PC-3 (cell line): ENCODE data around the gene LMBR1. TPM values are rescaled to one million over a fixed set of nuclear protein-coding genes. Genes with fewer than 3 reads are reported as not detected.

ENCODE experiments used
- ATAC-seq: fragments of 200-7000 bp; cut with Tn5 transposase; 2 replicates; pipeline ENCODE4 v1.9.1; 2020; ENCODE audit warnings: mild to moderate bottlenecking, moderate library complexity
- BruUV-seq: library from RNA; stranded (reverse); fragments of 400-500 nt; replicated peaks from 2 replicates; lab custom pipeline; 2021; lab: Mats Ljungman, UMichigan
- CTCF ChIA-PET: fragments of 300-600 bp; sonication (Branson Sonifier 250); formaldehyde crosslinking; loops from one replicate; lab custom pipeline; 2022; ENCODE audit warnings: antibody characterized with exemption; lab: Charles Lee
- POLR2A ChIA-PET: fragments of 300-600 bp; sonication (Branson Sonifier 250); formaldehyde crosslinking; loops from one replicate; lab custom pipeline; 2022; ENCODE audit warnings: antibody characterized with exemption; ENCODE audit not compliant: unreplicated experiment; lab: Charles Lee
- DNase-seq: peaks from one replicate; pipeline ENCODE4 v3.0.0-alpha.2; 2015
- H2AFZ ChIP-seq: fragments of 300-600 bp; sonication (generic); 2 replicates; pipeline ENCODE4 v1.6.0; 2016; ENCODE audit warnings: antibody characterized with exemption, low read length
- H3F3A ChIP-seq: fragments of 300-600 bp; sonication (generic); one replicate; pipeline ENCODE4 v1.6.0; 2017; ENCODE audit warnings: antibody characterized with exemption, low read length, control low read depth, mild to moderate bottlenecking; ENCODE audit not compliant: unreplicated experiment
- H3K27ac ChIP-seq: fragments of 300-600 bp; sonication (generic); 2 replicates; pipeline ENCODE4 v1.5.1; 2016; ENCODE audit warnings: mild to moderate bottlenecking, low read length
- H3K27me3 ChIP-seq: fragments of 300-600 bp; sonication (generic); 2 replicates; pipeline ENCODE4 v1.6.1; 2016; ENCODE audit warnings: low read length, mixed read lengths
- H3K36me3 ChIP-seq: fragments of 300-600 bp; sonication (generic); 2 replicates; pipeline ENCODE4 v1.6.1; 2016; ENCODE audit warnings: low read depth, mixed run types, low read length, mixed read lengths
- H3K4me1 ChIP-seq: fragments of 300-600 bp; sonication (generic); 2 replicates; pipeline ENCODE4 v1.5.1; 2016; ENCODE audit warnings: low read length; ENCODE audit not compliant: insufficient read depth
- H3K4me2 ChIP-seq: fragments of 300-600 bp; sonication (generic); 2 replicates; pipeline ENCODE4 v1.6.0; 2016; ENCODE audit warnings: low read length
- H3K4me3 ChIP-seq: fragments of 300-600 bp; sonication (generic); 2 replicates; pipeline ENCODE4 v1.5.1; 2016; ENCODE audit warnings: mild to moderate bottlenecking, low read length, mixed read lengths
- H3K79me2 ChIP-seq: fragments of 300-600 bp; sonication (generic); 2 replicates; pipeline ENCODE4 v1.6.1; 2017; ENCODE audit warnings: low read length, mixed read lengths
- H3K9ac ChIP-seq: fragments of 300-600 bp; sonication (generic); 2 replicates; pipeline ENCODE4 v1.6.0; 2016; ENCODE audit warnings: mild to moderate bottlenecking, low read length
- H3K9me2 ChIP-seq: fragments of 300-600 bp; sonication (generic); replicated peaks from 2 replicates; pipeline ENCODE4 v1.6.1; 2016; ENCODE audit warnings: mixed run types, low read length, mixed read lengths
- H3K9me3 ChIP-seq: fragments of 300-600 bp; sonication (generic); 2 replicates; pipeline ENCODE4 v1.6.1; 2016; ENCODE audit warnings: low read length, mixed read lengths
- H4K20me1 ChIP-seq: fragments of 300-600 bp; sonication (generic); 2 replicates; pipeline ENCODE4 v1.6.1; 2016; ENCODE audit warnings: low read length, mixed read lengths
- CTCF ChIP-seq: fragments of 300-600 bp; sonication (generic); conservative IDR thresholded peaks from 2 replicates; pipeline ENCODE4 v1.5.1; 2017; ENCODE audit warnings: antibody characterized with exemption, low read depth, mild to moderate bottlenecking, low read length
- EZH2 ChIP-seq: fragments of 300-600 bp; sonication (generic); IDR thresholded peaks from one replicate; pipeline ENCODE4 v1.6.1; 2017; ENCODE audit warnings: antibody characterized with exemption, mild to moderate bottlenecking, low read length; ENCODE audit not compliant: unreplicated experiment
- EZH2phosphoT487 ChIP-seq: fragments of 300-600 bp; sonication (generic); IDR thresholded peaks from 2 replicates; pipeline ENCODE4 v1.6.1; 2018; ENCODE audit warnings: mild to moderate bottlenecking, antibody characterized with exemption, low read length, borderline replicate concordance
- intact Hi-C: fragments of 100-400 bp; cut with micrococcal nuclease; formaldehyde crosslinking; loops from 2 replicates; pipeline ENCODE4 v1.9.0; 2023
- total RNA-seq: library from RNA; depleted of rRNA; stranded (reverse); fragments of >200 nt; gene quantifications from 2 replicates; pipeline ENCODE4 v1.2.3, GENCODE V29; 2014; rRNA removed

The LMBR1 gene
- total RNA-seq, 1 experiment from 2014 or later, result 61.7 TPM

- no peaks in the 10 kb centered on the region for H4K20me1 ChIP-seq
- H3K27ac ChIP-seq, result no peak overlapping the region
- no peaks in the 10 kb centered on the region for H3F3A ChIP-seq
- TF ChIP-seq EZH2phosphoT487 (no peak), EZH2 (no peak), CTCF (no peak)
- no peaks in the 10 kb centered on the region for H3K4me1 ChIP-seq
- no TSS peak for BruUV-seq
- no peak overlapping the region for H2AFZ ChIP-seq
- H3K27me3 ChIP-seq, result no peaks in the 10 kb centered on the region
- CTCF ChIA-PET, result no interaction called here
- H3K4me2 ChIP-seq, result no peak overlapping the region
- H3K79me2 ChIP-seq, result no peaks in the 10 kb centered on the region
- no peak overlapping the region for H3K4me3 ChIP-seq
- no peaks in the 10 kb centered on the region for H3K9me2 ChIP-seq
- H3K9ac ChIP-seq, result no peak overlapping the region
- POLR2A ChIA-PET, result no interaction called here
- H3K36me3 ChIP-seq, result no peaks in the 10 kb centered on the region
- no peak for DNase-seq
- no peaks in the 10 kb centered on the region for H3K9me3 ChIP-seq
- no peak for ATAC-seq
- intact Hi-C loops, result no loop called here
These were observed 258.9 kb downstream of the LMBR1 start for GRCh38 chr7:156634117-156634516.

- no peaks in the 10 kb centered on the region for H3K9me2 ChIP-seq
- H3K27ac ChIP-seq, result no peak overlapping the region
- ATAC-seq (no peak), DNase-seq (no peak)
- no peak overlapping the region for H3K4me2 ChIP-seq
- no peaks in the 10 kb centered on the region for H3F3A ChIP-seq
- POLR2A ChIA-PET, result no interaction called here
- H3K79me2 ChIP-seq, result no peaks in the 10 kb centered on the region
- 0 out of 2 replicates have a peak, but pooled peaks cover 7% of the 10 kb centered on the region for H3K9me3 ChIP-seq
- H3K4me3 ChIP-seq, result no peak overlapping the region
- no peaks in the 10 kb centered on the region for H3K36me3 ChIP-seq
- CTCF ChIA-PET, result no interaction called here
- no peak for TF ChIP-seq CTCF
- no peak for TF ChIP-seq EZH2phosphoT487
- no peak for TF ChIP-seq EZH2
- H3K4me1 ChIP-seq, result no peaks in the 10 kb centered on the region
- no TSS peak for BruUV-seq
- H4K20me1 ChIP-seq, result no peaks in the 10 kb centered on the region
- no peak overlapping the region for H2AFZ ChIP-seq
- intact Hi-C loops, result no loop called here
- H3K9ac ChIP-seq, result no peak overlapping the region
- H3K27me3 ChIP-seq, result no peaks in the 10 kb centered on the region
These were observed 263.1 kb downstream of the LMBR1 start for GRCh38 chr7:156629873-156630272.

- Histone ChIP-seq H3K9me2 (no peaks in the 10 kb centered on the region), H2AFZ (no peak overlapping the region), H3K4me1 (no peaks in the 10 kb centered on the region), H3K36me3 (no peaks in the 10 kb centered on the region), H3K79me2 (no peaks in the 10 kb centered on the region), H3K4me2 (no peak overlapping the region), H3K9ac (no peak overlapping the region), H4K20me1 (no peaks in the 10 kb centered on the region), H3K9me3 (0 out of 2 replicates have a peak, but pooled peaks cover 7% of the 10 kb centered on the region), H3K27me3 (no peaks in the 10 kb centered on the region), H3K27ac (no peak overlapping the region), H3F3A (no peaks in the 10 kb centered on the region), H3K4me3 (no peak overlapping the region)
- intact Hi-C loops, result no loop called here
- ATAC-seq, result no peak
- CTCF ChIA-PET, result no interaction called here
- no peak for DNase-seq
- TF ChIP-seq EZH2phosphoT487 (no peak), CTCF (no peak), EZH2 (no peak)
- POLR2A ChIA-PET, result no interaction called here
- no TSS peak for BruUV-seq
These were observed 264.4 kb downstream of the LMBR1 start for GRCh38 chr7:156628562-156628961.

Other genes starting within 250 kb of the LMBR1 start
- 17.7 and 28.5 TPM in 2 replicates for gene NOM1, start 56.5 kb upstream of the LMBR1 start, total RNA-seq
- gene MNX1, start 117.5 kb upstream of the LMBR1 start, total RNA-seq, result 2.6 and 3.7 TPM in 2 replicates
- gene UBE3C, start 245.7 kb upstream of the LMBR1 start, total RNA-seq, result 83.1 and 86.6 TPM in 2 replicates